HG02798 (cell line): ENCODE data around the gene PARD3.

Experiments
- ATAC-seq: cut with Tn5 transposase; IDR thresholded peaks from one replicate; pipeline ENCODE4 v1.9.1; 2021; ENCODE audit warnings: mild to moderate bottlenecking; ENCODE audit not compliant: unreplicated experiment, poor library complexity

PARD3 gene

DNA sequence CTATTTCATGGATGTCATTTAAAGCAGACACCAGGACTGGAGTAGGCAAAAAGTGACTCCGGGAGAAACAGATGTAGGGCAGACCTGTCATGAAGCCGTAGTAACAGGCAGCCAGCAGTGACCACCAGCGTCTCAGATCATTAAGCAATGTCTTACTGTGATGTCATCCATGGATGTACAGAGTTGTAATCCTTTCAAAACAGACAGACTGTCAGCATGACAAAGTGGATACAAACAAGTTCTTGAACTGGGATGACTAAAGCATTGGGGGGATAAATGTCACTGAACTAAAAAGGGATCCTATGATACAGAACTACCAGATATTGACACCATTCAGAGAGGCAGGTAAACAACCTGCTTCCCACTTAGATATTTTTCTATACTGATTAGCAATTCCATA lies 675.5 kb downstream of the PARD3 start:
- ATAC-seq, result no peak

DNA sequence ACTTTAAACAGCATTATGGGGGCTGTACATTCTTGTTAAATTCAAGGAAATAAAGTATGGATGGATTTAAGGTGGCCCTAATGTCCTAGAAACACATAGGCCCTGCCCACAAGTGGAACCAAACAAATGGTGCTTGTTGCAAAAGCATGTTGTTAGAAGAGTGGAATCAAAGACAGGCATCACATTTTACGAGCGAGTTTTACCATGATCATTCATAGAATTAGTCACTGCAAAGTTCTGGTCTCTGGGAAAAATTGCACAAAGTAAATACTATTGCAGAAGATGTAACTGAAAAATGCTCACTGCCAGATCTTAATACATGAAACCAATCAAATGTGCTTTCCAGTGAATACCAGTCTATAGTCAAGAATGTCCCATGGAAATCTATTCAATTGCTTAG lies 677.1 kb downstream of the PARD3 start:
- ATAC-seq, result no peak

DNA sequence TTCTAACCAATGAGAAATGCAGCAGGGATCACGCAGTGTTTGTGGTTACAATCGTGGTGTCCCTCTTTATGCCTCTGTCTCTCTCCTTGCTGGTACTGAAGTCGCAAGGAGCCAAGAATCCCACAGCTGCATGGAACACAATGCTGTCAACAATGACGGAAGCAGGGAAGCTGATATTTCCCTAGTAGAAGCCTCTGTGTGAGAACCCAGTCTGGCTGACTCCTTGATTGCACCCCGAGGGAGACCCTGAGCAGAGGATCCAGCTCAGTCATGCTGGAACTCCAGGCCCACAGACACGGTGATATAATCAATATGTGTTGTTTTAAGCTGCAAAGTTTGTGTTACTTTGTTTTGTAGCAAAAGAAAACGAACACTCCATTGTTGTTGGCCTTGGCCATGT lies 677.9 kb downstream of the PARD3 start:
- no peak for ATAC-seq

DNA sequence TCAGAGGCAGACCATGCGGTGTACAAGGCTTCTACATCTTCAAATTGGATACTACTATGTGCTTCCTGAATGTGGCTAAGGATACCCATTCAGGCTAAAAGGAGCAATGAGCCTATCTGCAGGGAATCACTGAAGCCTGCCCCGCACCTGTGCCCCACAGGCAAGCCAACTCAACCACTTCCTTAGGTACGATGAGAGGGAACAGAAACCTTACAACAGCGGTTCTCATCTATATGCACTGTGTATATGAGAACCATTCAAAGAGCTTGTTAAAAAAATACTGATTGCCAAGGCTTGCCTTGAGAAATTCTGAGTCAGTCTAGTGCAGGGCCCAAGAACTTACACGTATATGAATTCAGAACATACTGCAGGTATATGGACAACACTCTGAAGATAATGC lies 679.6 kb downstream of the PARD3 start:
- ATAC-seq, result peak; percentile 76

DNA sequence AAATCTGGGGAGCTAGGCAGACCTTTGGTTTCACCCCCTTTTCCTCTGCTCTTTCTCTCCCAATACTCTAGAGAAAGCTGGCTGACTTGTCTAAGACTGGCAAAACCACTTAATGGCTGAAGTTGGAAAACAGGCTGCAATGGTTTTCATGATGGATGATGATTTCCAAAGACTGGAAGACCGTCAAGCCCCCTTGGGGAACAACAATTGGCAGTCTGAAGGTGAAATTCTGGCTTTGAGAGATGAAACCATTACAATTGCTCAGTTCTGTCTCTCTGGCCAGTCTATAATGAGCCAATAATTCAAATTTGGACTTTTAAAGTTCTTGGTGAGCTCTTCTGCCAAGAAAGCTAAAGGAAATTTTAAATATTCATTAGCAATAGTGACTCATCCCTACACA lies 680.5 kb downstream of the PARD3 start:
- no peak for ATAC-seq

- ATAC-seq, result no peak
Observed at GRCh38 chr10:34133406-34133805, 681.7 kb downstream of the PARD3 start.

DNA sequence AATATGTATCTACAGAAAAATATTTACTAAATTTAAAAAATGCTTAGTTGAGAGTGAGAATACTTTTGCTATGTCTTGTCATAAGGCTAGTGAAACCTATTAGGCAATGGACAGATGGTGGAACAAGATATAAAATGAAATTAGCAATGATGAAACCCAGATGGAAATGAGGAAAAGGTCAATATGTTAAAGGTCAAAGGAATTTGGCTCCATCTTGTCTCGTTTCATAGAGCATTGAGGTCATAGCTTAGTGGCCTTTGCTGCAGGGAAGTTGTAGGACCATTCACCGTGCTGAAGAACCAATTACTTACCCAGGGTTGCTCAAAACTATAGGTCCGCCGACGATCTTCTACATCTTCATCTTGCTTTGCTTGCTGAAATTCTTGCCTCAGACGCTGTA lies 683.9 kb downstream of the PARD3 start:
- no peak for ATAC-seq

- ATAC-seq, result no peak
Observed at GRCh38 chr10:34127676-34128075, 687.4 kb downstream of the PARD3 start.

DNA sequence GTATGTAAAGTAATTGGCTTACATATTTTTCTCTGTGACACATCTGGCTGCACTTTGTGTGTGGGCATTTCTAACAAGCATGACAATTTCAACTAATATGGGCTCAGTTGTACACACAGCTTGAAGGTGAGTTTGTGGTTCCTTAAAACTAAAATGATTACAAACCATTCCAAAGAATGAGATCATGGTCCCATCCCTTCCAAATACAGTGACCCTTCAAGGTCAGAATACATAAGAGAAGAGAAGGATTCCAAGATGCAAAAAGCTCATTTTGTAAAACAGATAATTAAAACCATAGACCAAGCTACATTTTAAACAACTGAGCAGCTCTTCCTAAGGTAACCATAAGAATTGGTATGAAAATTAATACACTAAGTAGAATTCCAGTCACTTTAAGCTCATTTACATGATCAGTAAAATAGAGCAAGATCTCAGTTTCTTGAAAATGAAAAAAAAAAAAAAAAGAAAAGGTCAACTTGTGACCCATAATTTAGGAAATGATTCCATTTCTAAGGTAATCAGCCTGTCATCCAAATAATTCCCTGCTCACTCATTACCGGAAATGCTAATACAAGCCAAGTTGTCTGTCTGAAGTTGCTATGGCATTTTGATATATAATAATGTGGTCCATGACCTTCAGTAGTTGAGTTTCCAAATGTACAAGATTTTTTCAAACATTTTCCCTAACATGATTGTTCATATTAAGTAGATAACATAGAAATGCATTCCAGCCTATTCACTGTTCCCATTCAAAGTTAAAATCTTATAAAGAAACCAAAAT lies 688.5 kb downstream of the PARD3 start:
- no peak for ATAC-seq

DNA sequence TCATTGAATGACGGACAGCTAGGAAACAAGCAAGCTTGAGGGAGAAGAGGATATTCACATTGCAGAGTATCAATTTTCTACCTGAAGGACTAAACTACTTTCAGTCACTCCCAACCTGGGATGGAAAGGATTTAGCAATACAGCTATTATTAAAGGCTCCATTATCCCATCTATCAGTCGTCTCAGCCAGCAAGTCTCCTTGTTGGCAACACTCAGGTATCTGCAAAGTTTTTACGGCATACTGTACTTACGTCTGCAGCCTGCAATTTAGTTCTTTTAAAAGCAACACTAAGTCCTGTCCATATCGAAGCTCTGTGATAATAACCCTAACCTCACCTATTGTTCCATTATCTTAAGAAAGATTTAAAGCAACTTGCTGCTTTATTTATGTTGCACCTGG lies 689.4 kb downstream of the PARD3 start:
- ATAC-seq, result no peak

GRCh38 chr10:34124522-34125035 lies 690.5 kb downstream of the PARD3 start:
- ATAC-seq, result no peak

GRCh38 chr10:34121781-34122622 lies 693.1 kb downstream of the PARD3 start:
- ATAC-seq, result no peak

- no peak for ATAC-seq
Observed at GRCh38 chr10:34121125-34121753, 693.9 kb downstream of the PARD3 start.

GRCh38 chr10:34119456-34119855 lies 695.6 kb downstream of the PARD3 start:
- ATAC-seq, result no peak

- no peak for ATAC-seq
Observed at GRCh38 chr10:34116681-34117271, 698.3 kb downstream of the PARD3 start.

- ATAC-seq, result no peak
Observed at GRCh38 chr10:34116220-34116641, 698.9 kb downstream of the PARD3 start.

- ATAC-seq, result no peak
Observed at GRCh38 chr10:34114914-34115313, 700.2 kb downstream of the PARD3 start.

DNA sequence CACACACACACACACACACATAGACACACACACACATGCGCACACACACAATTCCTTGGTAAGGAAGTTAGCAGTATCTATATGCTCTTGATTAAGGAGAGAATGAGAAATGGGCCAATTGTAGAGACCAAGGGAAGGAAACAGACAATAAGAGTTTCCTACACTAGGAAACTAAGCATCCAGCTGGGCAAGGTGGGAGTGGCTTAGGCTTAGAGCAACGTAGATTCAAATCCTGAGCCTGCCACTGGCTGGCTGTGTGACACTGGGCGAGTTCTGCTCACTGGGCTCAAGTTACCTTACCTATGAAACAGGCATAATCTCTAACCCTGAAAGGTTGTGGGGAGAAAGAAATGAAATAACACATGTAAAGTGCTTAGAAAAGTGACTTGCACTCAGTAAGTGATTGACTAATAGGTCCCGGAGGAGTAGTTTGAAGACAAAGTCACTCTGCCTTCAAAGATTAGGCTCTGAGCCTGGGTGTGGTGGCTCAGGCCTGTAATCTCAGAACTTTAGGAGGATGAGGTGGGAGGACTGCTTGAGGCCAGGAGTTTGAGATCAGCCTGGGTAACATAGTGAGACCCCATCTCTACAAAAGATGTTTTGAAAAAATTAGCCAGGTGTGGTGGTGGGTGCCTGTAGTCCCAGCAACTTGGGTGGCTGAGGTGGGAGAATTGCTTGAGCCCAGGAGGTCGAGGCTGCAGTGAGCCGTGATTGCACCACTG lies 701.4 kb downstream of the PARD3 start:
- no peak for ATAC-seq

DNA sequence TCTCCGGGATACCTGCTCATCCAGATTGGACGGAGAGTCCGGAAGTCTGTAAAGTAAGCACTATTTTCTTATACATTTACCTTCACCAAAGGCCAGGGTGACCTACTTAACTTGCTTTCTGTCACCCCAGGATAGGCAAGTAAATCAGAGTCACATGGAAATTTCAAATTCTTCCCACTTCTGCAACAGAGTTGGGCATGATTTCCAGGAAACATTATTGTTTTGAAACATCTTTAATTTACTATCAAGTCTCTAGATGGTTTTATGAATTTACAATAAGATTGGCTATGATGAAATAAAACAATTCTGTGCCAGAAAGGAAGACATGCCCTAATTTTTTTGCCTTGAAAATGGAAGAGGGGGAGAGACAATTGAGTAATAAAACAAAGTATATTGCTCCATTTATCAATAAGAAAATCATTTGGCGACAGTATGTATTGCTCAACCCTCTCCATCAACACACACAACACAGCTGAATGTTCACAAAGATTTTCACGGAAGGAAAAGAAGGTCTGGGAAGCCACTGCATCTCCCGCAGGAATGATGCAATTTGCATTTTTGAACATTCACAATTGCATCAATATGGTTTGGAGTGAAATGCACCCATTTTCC lies 702.8 kb downstream of the PARD3 start:
- no peak for ATAC-seq

DNA sequence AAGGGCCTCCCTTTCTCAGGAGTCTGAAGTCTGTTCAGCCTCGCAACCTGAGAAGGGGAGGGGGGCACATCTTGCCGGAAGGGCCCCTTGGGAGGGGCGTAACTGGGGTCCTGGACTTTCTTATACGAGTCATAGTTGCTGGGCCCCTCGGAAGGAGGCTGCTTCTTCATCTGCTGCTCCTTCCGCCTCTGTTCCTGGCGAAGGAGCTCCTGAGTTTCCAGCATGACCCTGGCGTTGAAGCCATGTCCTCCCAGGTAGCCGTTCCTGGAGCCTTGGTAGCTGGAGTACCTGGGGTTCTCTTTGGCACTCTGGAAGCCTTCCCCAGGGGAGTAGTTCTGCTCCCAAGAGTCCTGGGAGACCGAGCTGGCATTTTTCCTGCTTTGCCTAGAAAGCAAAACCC lies 703.9 kb downstream of the PARD3 start:
- ATAC-seq, result no peak
